Left kidney (tissue), 8 donors: Measurements from ENCODE around the gene PAX9. TPM values are rescaled to one million over a fixed set of nuclear protein-coding genes. Genes with fewer than 3 reads are reported as not detected.

Experiments used
- DNase-seq: peaks from one replicate; pipeline ENCODE4 v3.0.0-alpha.2; 2013
- long read RNA-seq, 8 donors: transcript quantifications; one replicate each; lab custom pipeline, GENCODE V29; 2026
- polyA plus RNA-seq: library from polyadenylated mRNA; unstranded; fragments of 120-200 nt; gene quantifications from one replicate; pipeline ENCODE4 v1.2.1, GENCODE V29; 2013; ENCODE audit not compliant: insufficient read length

PAX9 gene
- 0.33 TPM for polyA plus RNA-seq
- long read RNA-seq, donor 1 = 0 reads
- long read RNA-seq, donor 2 = 0 reads
- long read RNA-seq, donor 3 = 0 reads
- long read RNA-seq, donor 4 = 0 reads
- long read RNA-seq, donor 5 = 0 reads
- long read RNA-seq, donor 6 = 0 reads
- long read RNA-seq, donor 7 = 0 reads
- long read RNA-seq, donor 8 = 0 reads

- peak; percentile 81 for DNase-seq
These were observed at the start of gene PAX9 for GRCh38 chr14:36661506-36662257. TSS of gene PAX9 (plus strand) at chr14:36661860. CDS start at chr14:36662090, 230 bp downstream.

- no peak for DNase-seq
These were observed 43.8 kb upstream of the PAX9 start for GRCh38 chr14:36617824-36618223.

GRCh38 chr14:36618641-36619040, 43.0 kb upstream of the PAX9 start:
- no peak for DNase-seq

- DNase-seq = no peak
These were observed 42.5 kb upstream of the PAX9 start for GRCh38 chr14:36619131-36619530.

GRCh38 chr14:36619853-36620252, 41.8 kb upstream of the PAX9 start:
- no peak for DNase-seq

GRCh38 chr14:36625014-36625413, 36.6 kb upstream of the PAX9 start:
- DNase-seq = no peak

- no peak for DNase-seq
These were observed 36.2 kb upstream of the PAX9 start for GRCh38 chr14:36625436-36625835.

- DNase-seq = no peak
These were observed 35.5 kb upstream of the PAX9 start for GRCh38 chr14:36626151-36626550.

- no peak for DNase-seq
These were observed 33.7 kb upstream of the PAX9 start for GRCh38 chr14:36627981-36628380.

- no peak for DNase-seq
These were observed 28.1 kb upstream of the PAX9 start for GRCh38 chr14:36633580-36633979.

- no peak for DNase-seq
These were observed 14.8 kb upstream of the PAX9 start for GRCh38 chr14:36646664-36647416.

- no peak for DNase-seq
These were observed 14.2 kb upstream of the PAX9 start for GRCh38 chr14:36647417-36647823.

GRCh38 chr14:36647824-36648753, 13.6 kb upstream of the PAX9 start:
- DNase-seq = no peak

GRCh38 chr14:36649872-36650650, 11.6 kb upstream of the PAX9 start:
- no peak for DNase-seq

- no peak for DNase-seq
These were observed 9.0 kb upstream of the PAX9 start for GRCh38 chr14:36652542-36653201.

- DNase-seq = no peak
These were observed 8.2 kb upstream of the PAX9 start for GRCh38 chr14:36653413-36653812.

GRCh38 chr14:36653962-36654793, 7.5 kb upstream of the PAX9 start:
- no peak for DNase-seq

GRCh38 chr14:36654794-36655381, 6.8 kb upstream of the PAX9 start:
- DNase-seq = no peak

GRCh38 chr14:36655571-36655962, 6.1 kb upstream of the PAX9 start:
- no peak for DNase-seq
